PC-9 (cell line): ENCODE results near the gene DLEC1. TPM values are rescaled to one million over a fixed set of nuclear protein-coding genes. Genes with fewer than 3 reads are reported as not detected.

ENCODE experiments used
- BruUV-seq: library from RNA; stranded (reverse); fragments of 400-500 nt; replicated peaks from 2 replicates; lab custom pipeline; 2021; lab: Mats Ljungman, UMichigan
- CTCF ChIA-PET: fragments of 300-600 bp; sonication (Branson Sonifier 250); formaldehyde crosslinking; loops from one replicate; lab custom pipeline; 2022; ENCODE audit warnings: antibody characterized with exemption; lab: Charles Lee
- POLR2A ChIA-PET: fragments of 300-600 bp; sonication (Branson Sonifier 250); formaldehyde crosslinking; loops from one replicate; lab custom pipeline; 2022; ENCODE audit warnings: antibody characterized with exemption; ENCODE audit not compliant: unreplicated experiment; lab: Charles Lee
- DNase-seq, 2 experiments: peaks; one replicate each; pipeline versions ENCODE4 v3.0.0 to v3.0.0-alpha.2; 2015 to 2022; ENCODE audit warnings: mixed read lengths in 1 of 2
- H2AFZ ChIP-seq: fragments of 200-600 bp; sonication (generic); 2 replicates; pipeline ENCODE4 v1.8.1; 2017; ENCODE audit warnings: antibody characterized with exemption
- H3F3A ChIP-seq: fragments of 200-600 bp; sonication (generic); 2 replicates; pipeline ENCODE4 v1.8.1; 2017; ENCODE audit warnings: antibody characterized with exemption, mild to moderate bottlenecking, low read depth; ENCODE audit not compliant: insufficient read depth
- H3K27ac ChIP-seq: fragments of 200-600 bp; sonication (generic); 2 replicates; pipeline ENCODE4 v1.6.1; 2016; ENCODE audit warnings: mixed run types
- H3K27me3 ChIP-seq: fragments of 200-600 bp; sonication (generic); 2 replicates; pipeline ENCODE4 v1.6.1; 2016; ENCODE audit warnings: low read depth, mixed run types; ENCODE audit not compliant: insufficient read depth
- H3K36me3 ChIP-seq: fragments of 200-600 bp; sonication (generic); 2 replicates; pipeline ENCODE4 v1.6.1; 2016; ENCODE audit warnings: low read depth, mixed run types
- H3K4me1 ChIP-seq: fragments of 200-600 bp; sonication (generic); replicated peaks from 2 replicates; pipeline ENCODE4 v1.6.1; 2016; ENCODE audit warnings: mixed run types; ENCODE audit not compliant: insufficient read depth
- H3K4me2 ChIP-seq: fragments of 200-600 bp; sonication (generic); 2 replicates; pipeline ENCODE4 v1.6.1; 2017; ENCODE audit warnings: mixed run types
- H3K4me3 ChIP-seq: fragments of 200-600 bp; sonication (generic); 2 replicates; pipeline ENCODE4 v1.6.1; 2016; ENCODE audit warnings: mixed run types
- H3K79me2 ChIP-seq: fragments of 200-600 bp; sonication (generic); 2 replicates; pipeline ENCODE4 v1.6.1; 2017; ENCODE audit warnings: low read depth, mixed run types
- H3K9me2 ChIP-seq: fragments of 200-600 bp; sonication (generic); 2 replicates; pipeline ENCODE4 v1.8.1; 2017; ENCODE audit warnings: mild to moderate bottlenecking; ENCODE audit not compliant: insufficient read depth
- H3K9me3 ChIP-seq: fragments of 200-600 bp; sonication (generic); 2 replicates; pipeline ENCODE4 v1.8.1; 2016; ENCODE audit warnings: low read depth; ENCODE audit not compliant: insufficient read depth
- H4K20me1 ChIP-seq: fragments of 200-600 bp; sonication (generic); 2 replicates; pipeline ENCODE4 v1.8.1; 2017; ENCODE audit not compliant: insufficient read depth
- EZH2 ChIP-seq: fragments of 200-600 bp; sonication (generic); IDR thresholded peaks from 2 replicates; pipeline ENCODE4 v1.8.0; 2017; ENCODE audit warnings: antibody characterized with exemption, low read depth
- intact Hi-C: fragments of 100-400 bp; cut with micrococcal nuclease; formaldehyde crosslinking; loops from one replicate; pipeline ENCODE4 v1.10.0; 2022; ENCODE audit not compliant: unreplicated experiment
- total RNA-seq: library from RNA; stranded (reverse); gene quantifications from 2 replicates; pipeline ENCODE4 v1.2.3, GENCODE V29; 2021
- TF ChIP-seq, protein P1 (sequence below): fragments of 200-600 bp; sonication (generic); conservative IDR thresholded peaks from 2 replicates; pipeline ENCODE4 v1.6.1; 2017; ENCODE audit warnings: mixed run types, antibody characterized with exemption, mild to moderate bottlenecking, moderate library complexity

DLEC1 gene
- total RNA-seq, 1 experiment from 2014 or later, result 0.35 TPM

DNA sequence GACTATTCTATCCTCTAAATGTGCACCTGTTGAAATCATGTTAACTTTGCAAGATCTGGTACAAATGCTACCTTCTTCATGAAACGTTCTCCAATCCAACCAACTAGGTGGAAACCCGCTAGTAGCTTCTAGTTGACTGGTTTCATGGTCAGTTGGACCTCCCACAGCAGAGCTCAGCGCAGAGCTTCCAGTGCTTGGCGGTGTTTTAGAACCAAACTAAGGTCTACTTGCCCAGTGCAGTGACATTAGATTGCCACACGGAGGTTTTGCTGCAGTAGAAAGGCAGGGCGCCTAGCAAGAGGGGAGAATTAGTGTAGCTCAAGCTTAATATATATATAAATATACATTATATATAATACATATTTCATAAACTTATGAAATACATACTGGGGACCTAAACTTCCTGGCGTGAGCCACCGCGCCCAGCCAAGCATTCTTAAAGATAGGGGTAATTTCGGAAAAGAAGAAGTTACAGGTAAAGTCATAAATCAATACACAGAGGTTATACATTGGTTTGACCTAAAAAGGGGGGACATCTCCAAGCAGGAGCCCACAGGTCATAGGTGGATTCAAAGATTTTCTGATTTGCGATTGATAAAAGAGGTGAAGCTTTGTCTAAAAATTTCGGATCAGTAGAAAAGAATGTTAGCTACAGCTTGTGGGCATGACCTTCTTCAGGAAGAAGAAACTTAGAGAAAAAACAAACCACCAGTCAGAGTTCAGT, 124.3 kb downstream of the DLEC1 start:
- Histone ChIP-seq H3K9me3 (no peaks in the 10 kb centered on the region), H3K4me2 (peak overlapping the region; percentile 88; the same call in 1 of the 2 replicates), H4K20me1 (no peaks in the 10 kb centered on the region), H3K27ac (peak overlapping the region; percentile 96; the same call in 1 of the 2 replicates), H3K4me3 (no peak overlapping the region), H3K27me3 (no peaks in the 10 kb centered on the region), H3K9me2 (no peaks in the 10 kb centered on the region), H3K79me2 (peaks cover 26% of the 10 kb centered on the region), H3K4me1 (peaks cover 26% of the 10 kb centered on the region), H2AFZ (no peak overlapping the region), H3F3A (peaks cover 22% of the 10 kb centered on the region), H3K36me3 (no peaks in the 10 kb centered on the region)
- DNase-seq, result no peak
- ChIA-PET POLR2A (interaction anchor here (0.7 kb wide), 3 partner anchors 8 to 333 kb away, joined by 8 to 10 read pairs (median 9); partner anchors contain the start of genes ACAA1 and EXOG), CTCF (interaction anchor here (0.8 kb wide), 1 partner anchor 22 kb away, joined by 5 read pairs; no protein-coding TSS in a partner anchor)
- no peak for TF ChIP-seq EZH2
- TF ChIP-seq, protein P1, sequence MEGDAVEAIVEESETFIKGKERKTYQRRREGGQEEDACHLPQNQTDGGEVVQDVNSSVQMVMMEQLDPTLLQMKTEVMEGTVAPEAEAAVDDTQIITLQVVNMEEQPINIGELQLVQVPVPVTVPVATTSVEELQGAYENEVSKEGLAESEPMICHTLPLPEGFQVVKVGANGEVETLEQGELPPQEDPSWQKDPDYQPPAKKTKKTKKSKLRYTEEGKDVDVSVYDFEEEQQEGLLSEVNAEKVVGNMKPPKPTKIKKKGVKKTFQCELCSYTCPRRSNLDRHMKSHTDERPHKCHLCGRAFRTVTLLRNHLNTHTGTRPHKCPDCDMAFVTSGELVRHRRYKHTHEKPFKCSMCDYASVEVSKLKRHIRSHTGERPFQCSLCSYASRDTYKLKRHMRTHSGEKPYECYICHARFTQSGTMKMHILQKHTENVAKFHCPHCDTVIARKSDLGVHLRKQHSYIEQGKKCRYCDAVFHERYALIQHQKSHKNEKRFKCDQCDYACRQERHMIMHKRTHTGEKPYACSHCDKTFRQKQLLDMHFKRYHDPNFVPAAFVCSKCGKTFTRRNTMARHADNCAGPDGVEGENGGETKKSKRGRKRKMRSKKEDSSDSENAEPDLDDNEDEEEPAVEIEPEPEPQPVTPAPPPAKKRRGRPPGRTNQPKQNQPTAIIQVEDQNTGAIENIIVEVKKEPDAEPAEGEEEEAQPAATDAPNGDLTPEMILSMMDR, result no peak
- no TSS peak for BruUV-seq
- intact Hi-C loops, result no loop called here

DNA sequence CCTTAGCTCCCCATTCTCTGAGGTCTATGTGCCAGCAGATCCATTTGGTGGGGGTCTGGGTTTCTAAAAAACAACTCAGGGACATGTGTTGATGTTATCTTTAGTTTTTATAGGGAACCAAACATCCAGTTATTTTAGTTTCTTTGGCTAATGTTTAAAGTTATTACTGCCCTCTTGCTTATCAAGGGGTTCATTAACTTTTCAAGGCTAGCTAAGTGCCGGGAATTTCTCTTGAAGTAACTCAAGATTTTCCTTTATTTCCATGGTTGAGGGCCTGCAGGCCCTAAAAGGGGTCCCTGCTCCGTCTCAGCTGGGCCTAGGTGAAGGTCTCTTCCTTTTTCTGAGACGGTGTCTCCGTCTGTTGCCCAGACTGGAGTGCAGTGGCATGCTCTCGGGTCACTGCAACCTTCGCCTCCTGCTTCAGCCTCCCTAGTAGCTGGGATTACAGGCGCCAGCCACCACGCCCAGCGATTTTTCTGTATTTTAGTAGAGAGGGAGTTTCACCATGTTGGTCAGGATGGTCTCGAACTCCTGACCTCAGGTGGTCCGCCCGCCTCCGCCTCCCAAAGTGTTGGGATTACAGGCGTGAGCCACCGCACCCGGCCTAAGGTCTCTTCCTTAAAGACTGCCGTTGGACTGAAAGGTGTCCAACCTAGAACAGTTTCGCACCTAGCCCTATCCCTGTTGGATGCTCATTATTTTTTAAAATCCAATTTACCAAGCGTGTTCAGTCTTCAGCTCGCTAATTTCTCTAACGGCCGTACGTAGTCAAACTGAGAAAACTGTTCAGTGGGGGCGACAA, 125.0 kb downstream of the DLEC1 start:
- DNase-seq, result no peak
- Histone ChIP-seq H4K20me1 (peaks cover 6% of the 10 kb centered on the region), H3K4me2 (peak overlapping the region; percentile 88), H3K4me1 (peaks cover 34% of the 10 kb centered on the region), H3K36me3 (no peaks in the 10 kb centered on the region), H3K27ac (peak overlapping the region; percentile 96), H2AFZ (peak overlapping the region; percentile 83), H3K9me2 (no peaks in the 10 kb centered on the region), H3K79me2 (peaks cover 34% of the 10 kb centered on the region), H3K4me3 (peak overlapping the region; percentile 74), H3K9me3 (no peaks in the 10 kb centered on the region), H3K27me3 (no peaks in the 10 kb centered on the region), H3F3A (peaks cover 21% of the 10 kb centered on the region)
- ChIA-PET CTCF (interaction anchor here (0.8 to 1.2 kb wide), 2 partner anchors 11 to 22 kb away, joined by 5 to 6 read pairs; no protein-coding TSS in a partner anchor), POLR2A (interaction anchor here (0.6 to 1.6 kb wide), 4 partner anchors 9 to 27 kb away, joined by 3 to 10 read pairs (median 9); partner anchors contain the start of gene ACAA1)
- TF ChIP-seq EZH2, result no peak
- TF ChIP-seq, protein P1, result no peak
- TSS peak; percentile 93 for BruUV-seq
- intact Hi-C loops, result loop anchor here (1.0 kb wide), 1 partner anchor 10 kb away; no protein-coding TSS in a partner anchor

DNA sequence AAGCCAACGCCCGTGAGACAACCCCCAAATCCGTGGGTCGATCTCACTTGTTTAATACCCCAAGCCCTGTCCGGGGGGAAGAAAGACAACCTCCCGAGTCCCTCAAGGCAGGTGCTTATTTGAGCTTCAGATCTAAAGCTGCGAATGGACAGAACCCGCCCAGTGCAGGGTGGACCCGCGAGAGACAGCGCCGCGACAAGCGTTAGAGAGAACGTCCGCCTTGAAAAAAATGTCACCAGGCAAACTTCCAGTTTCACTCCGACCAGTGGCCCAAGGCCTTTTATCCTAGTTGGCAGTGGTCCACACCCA, 125.6 kb downstream of the DLEC1 start:
- no TSS peak for BruUV-seq
- peak overlapping the region; percentile 88 for H3K4me2 ChIP-seq
- peaks cover 39% of the 10 kb centered on the region for H3K79me2 ChIP-seq
- no peaks in the 10 kb centered on the region for H3K36me3 ChIP-seq
- peaks cover 38% of the 10 kb centered on the region for H3K4me1 ChIP-seq
- DNase-seq, result no peak
- peak overlapping the region; percentile 96 for H3K27ac ChIP-seq
- peak overlapping the region; percentile 83 for H2AFZ ChIP-seq
- no peaks in the 10 kb centered on the region for H3K9me3 ChIP-seq
- H3K9me2 ChIP-seq, result no peaks in the 10 kb centered on the region
- H4K20me1 ChIP-seq, result peaks cover 6% of the 10 kb centered on the region
- H3K4me3 ChIP-seq, result peak overlapping the region; percentile 74
- ChIA-PET POLR2A (interaction anchor here (0.6 to 1.6 kb wide), 5 partner anchors 10 to 1107 kb away, joined by 3 to 10 read pairs (median 5); partner anchors contain the start of gene ACAA1), CTCF (interaction anchor here (1.2 kb wide), 1 partner anchor 11 kb away, joined by 6 read pairs; no protein-coding TSS in a partner anchor)
- no peaks in the 10 kb centered on the region for H3K27me3 ChIP-seq
- intact Hi-C loops, result loop anchor here (1.0 kb wide), 1 partner anchor 10 kb away; no protein-coding TSS in a partner anchor
- peaks cover 21% of the 10 kb centered on the region for H3F3A ChIP-seq
- TF ChIP-seq EZH2, result no peak
- TF ChIP-seq, protein P1, result no peak
